Lower lobe of right lung (tissue), 2 donors: ENCODE measurements around the gene ZBTB8OS. TPM values are rescaled to one million over a fixed set of nuclear protein-coding genes. Genes with fewer than 3 reads are reported as not detected.
"Not testable (repeated sequence)": the region's sequence is repeated elsewhere in the genome, so short reads cannot be mapped to it uniquely, and the experiment has no call there.

ENCODE experiments used
- ATAC-seq, 2 donors: fragments of 200-7000 bp; cut with Tn5 transposase; one replicate each; pipeline ENCODE4 v1.9.1; 2020 to 2022; ENCODE audit warnings: mild to moderate bottlenecking in 2 of 2, moderate library complexity in 2 of 2
- DNase-seq: peaks from one replicate; pipeline ENCODE4 v3.0.0-alpha.2; 2020
- H3K27ac ChIP-seq: fragments of 200-600 bp; one replicate; pipeline ENCODE4 v1.8.0; 2022
- H3K27me3 ChIP-seq: fragments of 200-600 bp; one replicate; pipeline ENCODE4 v1.8.0; 2022; ENCODE audit warnings: low read depth
- H3K36me3 ChIP-seq: fragments of 200-600 bp; one replicate; pipeline ENCODE4 v1.8.0; 2022; ENCODE audit warnings: mild to moderate bottlenecking
- H3K4me1 ChIP-seq: fragments of 200-600 bp; one replicate; pipeline ENCODE4 v1.8.0; 2022
- H3K4me3 ChIP-seq: fragments of 200-600 bp; one replicate; pipeline ENCODE4 v1.8.0; 2022; ENCODE audit warnings: mild to moderate bottlenecking
- H3K9me3 ChIP-seq: fragments of 200-600 bp; one replicate; pipeline ENCODE4 v1.8.0; 2022
- intact Hi-C: fragments of 100-400 bp; cut with DNase I; formaldehyde crosslinking; loops from one replicate; pipeline ENCODE4 v1.11.0; 2022
- total RNA-seq: library from RNA; stranded (reverse); fragmentation: NEBNext Ultra II Directional; extraction: Animal tissue kit (Norgen Biotek cat#: 25700); gene quantifications from one replicate; pipeline ENCODE4 v1.2.1, GENCODE V29; 2021
- TF ChIP-seq, protein P1 (sequence below): fragments of 200-600 bp; IDR thresholded peaks from one replicate; pipeline ENCODE4 v1.8.0; 2022; ENCODE audit warnings: antibody characterized with exemption, mild to moderate bottlenecking
- donor health status: DM: no; HTN: yes; CAD: no; lungs with severe emphysema.

Gene ZBTB8OS
- total RNA-seq, 1 donor from 2014 or later: 55.9 TPM

- no peaks in the 10 kb centered on the region for H3K9me3 ChIP-seq
- H3K27me3 ChIP-seq: no peaks in the 10 kb centered on the region
- DNase-seq (no peak), ATAC-seq (peak; percentile 43 to 46)
- no peak overlapping the region for H3K4me3 ChIP-seq
- intact Hi-C loops: no loop called here
- peaks cover 91% of the 10 kb centered on the region for H3K36me3 ChIP-seq
- TF ChIP-seq, protein P1, sequence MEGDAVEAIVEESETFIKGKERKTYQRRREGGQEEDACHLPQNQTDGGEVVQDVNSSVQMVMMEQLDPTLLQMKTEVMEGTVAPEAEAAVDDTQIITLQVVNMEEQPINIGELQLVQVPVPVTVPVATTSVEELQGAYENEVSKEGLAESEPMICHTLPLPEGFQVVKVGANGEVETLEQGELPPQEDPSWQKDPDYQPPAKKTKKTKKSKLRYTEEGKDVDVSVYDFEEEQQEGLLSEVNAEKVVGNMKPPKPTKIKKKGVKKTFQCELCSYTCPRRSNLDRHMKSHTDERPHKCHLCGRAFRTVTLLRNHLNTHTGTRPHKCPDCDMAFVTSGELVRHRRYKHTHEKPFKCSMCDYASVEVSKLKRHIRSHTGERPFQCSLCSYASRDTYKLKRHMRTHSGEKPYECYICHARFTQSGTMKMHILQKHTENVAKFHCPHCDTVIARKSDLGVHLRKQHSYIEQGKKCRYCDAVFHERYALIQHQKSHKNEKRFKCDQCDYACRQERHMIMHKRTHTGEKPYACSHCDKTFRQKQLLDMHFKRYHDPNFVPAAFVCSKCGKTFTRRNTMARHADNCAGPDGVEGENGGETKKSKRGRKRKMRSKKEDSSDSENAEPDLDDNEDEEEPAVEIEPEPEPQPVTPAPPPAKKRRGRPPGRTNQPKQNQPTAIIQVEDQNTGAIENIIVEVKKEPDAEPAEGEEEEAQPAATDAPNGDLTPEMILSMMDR: no peak
- H3K4me1 ChIP-seq: peaks cover 52% of the 10 kb centered on the region
- H3K27ac ChIP-seq: no peak overlapping the region
Observed at GRCh38 chr1:32681509-32681908, 31.2 kb upstream of the ZBTB8OS start.

- intact Hi-C loops: no loop called here
- Histone ChIP-seq H3K36me3 (peaks cover 92% of the 10 kb centered on the region), H3K9me3 (no peaks in the 10 kb centered on the region)
Observed at GRCh38 chr1:32680642-32681041, 30.3 kb upstream of the ZBTB8OS start.

DNA sequence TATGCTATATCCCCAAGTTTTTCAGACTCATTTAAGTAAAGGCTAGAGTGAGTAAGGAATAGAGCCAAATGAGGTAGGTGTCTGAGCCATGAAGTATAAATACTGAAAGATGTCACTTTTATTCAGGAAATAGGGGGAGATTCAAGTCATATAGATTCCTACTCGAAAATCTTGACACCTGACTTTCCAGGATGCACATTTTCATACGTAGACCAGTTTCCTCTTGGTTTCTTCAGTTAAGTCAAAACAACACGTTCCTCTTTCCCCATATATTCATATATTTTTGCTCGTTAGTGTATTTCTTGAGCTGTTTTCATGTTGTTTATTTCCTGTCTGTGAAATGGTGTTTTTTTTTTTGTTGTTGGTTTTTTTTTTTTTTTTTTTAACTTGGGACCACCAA lies 29.6 kb upstream of the ZBTB8OS start:
- ATAC-seq, H3K9me3 ChIP-seq, H3K27me3 ChIP-seq, H3K4me3 ChIP-seq, intact Hi-C loops, DNase-seq, H3K27ac ChIP-seq: not testable (repeated sequence)
- Histone ChIP-seq H3K4me1 (peaks cover 50% of the 10 kb centered on the region), H3K36me3 (peaks cover 92% of the 10 kb centered on the region)

More at GRCh38 chr1:32680642-32681041, 30.3 kb upstream of the ZBTB8OS start:
- H3K27ac ChIP-seq: no peak overlapping the region
- no peaks in the 10 kb centered on the region for H3K27me3 ChIP-seq
- H3K4me3 ChIP-seq: no peak overlapping the region
- ATAC-seq (no peak), DNase-seq (no peak)
- peaks cover 52% of the 10 kb centered on the region for H3K4me1 ChIP-seq
- TF ChIP-seq, protein P1: no peak

GRCh38 chr1:32676945-32677344 lies 26.6 kb upstream of the ZBTB8OS start:
- DNase-seq (no peak), ATAC-seq (peak; percentile 89)
- H3K4me3 ChIP-seq: no peak overlapping the region
- intact Hi-C loops: no loop called here
- H3K36me3 ChIP-seq: peaks cover 93% of the 10 kb centered on the region
- H3K27ac ChIP-seq: no peak overlapping the region
- no peaks in the 10 kb centered on the region for H3K27me3 ChIP-seq
- H3K4me1 ChIP-seq: peaks cover 29% of the 10 kb centered on the region
- H3K9me3 ChIP-seq: no peaks in the 10 kb centered on the region
- TF ChIP-seq, protein P1: no peak

DNA sequence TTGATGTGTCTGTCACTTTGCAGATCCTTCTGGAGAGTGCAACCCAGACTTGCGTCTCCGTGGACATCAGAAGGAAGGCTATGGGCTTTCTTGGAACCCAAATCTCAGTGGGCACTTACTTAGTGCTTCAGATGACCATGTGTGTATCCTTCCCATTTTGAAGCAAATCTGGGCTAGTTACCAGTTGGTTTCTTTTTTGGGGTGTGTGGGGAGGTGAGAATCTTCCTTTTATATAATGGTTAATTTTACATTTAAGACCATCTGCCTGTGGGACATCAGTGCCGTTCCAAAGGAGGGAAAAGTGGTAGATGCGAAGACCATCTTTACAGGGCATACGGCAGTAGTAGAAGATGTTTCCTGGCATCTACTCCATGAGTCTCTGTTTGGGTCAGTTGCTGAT lies 18.4 kb upstream of the ZBTB8OS start:
- ATAC-seq, intact Hi-C loops, H3K27ac ChIP-seq: not testable (repeated sequence)

GRCh38 chr1:32666901-32667566 lies 16.7 kb upstream of the ZBTB8OS start:
- H3K4me1 ChIP-seq: peaks cover 6% of the 10 kb centered on the region
- peaks cover 99% of the 10 kb centered on the region for H3K36me3 ChIP-seq
- H3K4me3 ChIP-seq: no peak overlapping the region
- H3K9me3 ChIP-seq: no peaks in the 10 kb centered on the region
- TF ChIP-seq, protein P1: no peak
- no peak overlapping the region for H3K27ac ChIP-seq
- intact Hi-C loops: no loop called here
- DNase-seq: peak; percentile 74
- H3K27me3 ChIP-seq: no peaks in the 10 kb centered on the region
- ATAC-seq: peak; percentile 47 to 82

More for the DNA sequence above, 18.4 kb upstream of the ZBTB8OS start:
- not testable (repeated sequence) for H3K4me3 ChIP-seq, DNase-seq, H3K9me3 ChIP-seq, H3K4me1 ChIP-seq, H3K27me3 ChIP-seq
- peaks cover 99% of the 10 kb centered on the region for H3K36me3 ChIP-seq
